Mesendoderm (in vitro differentiated cells): ENCODE data around the gene ANKRD31.
"Not testable (repeated sequence)": the region's sequence is repeated elsewhere in the genome, so short reads cannot be mapped to it uniquely, and the experiment has no call there.

Experiments used
- DNase-seq: peaks from one replicate; pipeline ENCODE4 v3.0.0; 2013
- H2AK5ac ChIP-seq: 2 replicates; pipeline ENCODE4 v1.6.1; 2013; ENCODE audit warnings: low read length, inconsistent platforms
- H2BK120ac ChIP-seq: 2 replicates; pipeline ENCODE4 v1.6.1; 2013; ENCODE audit warnings: low read depth, mild to moderate bottlenecking, low read length, moderate library complexity, mixed read lengths
- H2BK15ac ChIP-seq: replicated peaks from 2 replicates; pipeline ENCODE4 v1.6.1; 2013; ENCODE audit warnings: low read depth, mild to moderate bottlenecking, moderate library complexity
- H2BK5ac ChIP-seq: 2 replicates; pipeline ENCODE4 v1.6.1; 2013; ENCODE audit warnings: low read length, inconsistent platforms
- H3K18ac ChIP-seq: 2 replicates; pipeline ENCODE4 v1.6.1; 2013; ENCODE audit warnings: mild to moderate bottlenecking, low read length, mixed read lengths
- H3K23ac ChIP-seq: one replicate; pipeline ENCODE4 v1.6.1; 2013; ENCODE audit warnings: low read length
- H3K27ac ChIP-seq: 2 replicates; pipeline ENCODE4 v1.5.1; 2013; ENCODE audit warnings: low read depth, mild to moderate bottlenecking, inconsistent platforms, low read length, moderate library complexity
- H3K27me3 ChIP-seq: 2 replicates; pipeline ENCODE4 v1.6.1; 2013; ENCODE audit warnings: low read length, control low read depth, mild to moderate bottlenecking, inconsistent platforms; ENCODE audit not compliant: insufficient read depth, poor library complexity
- H3K36me3 ChIP-seq: 2 replicates; pipeline ENCODE4 v1.6.1; 2013; ENCODE audit warnings: low read length, inconsistent platforms; ENCODE audit not compliant: control insufficient read depth, insufficient read depth
- H3K4ac ChIP-seq: one replicate; pipeline ENCODE4 v1.6.1; 2013; ENCODE audit warnings: low read depth, mild to moderate bottlenecking, low read length, moderate library complexity
- H3K4me1 ChIP-seq: 2 replicates; pipeline ENCODE4 v1.6.1; 2013; ENCODE audit warnings: low read depth, low read length, inconsistent platforms; ENCODE audit not compliant: control insufficient read depth
- H3K4me2 ChIP-seq: 2 replicates; pipeline ENCODE4 v1.6.1; 2013; ENCODE audit warnings: low read length
- H3K4me3 ChIP-seq: 2 replicates; pipeline ENCODE4 v1.5.1; 2013; ENCODE audit warnings: mild to moderate bottlenecking, low read length
- H3K56ac ChIP-seq: one replicate; pipeline ENCODE4 v1.6.1; 2013; ENCODE audit warnings: low read length
- H3K79me1 ChIP-seq: 2 replicates; pipeline ENCODE4 v1.6.1; 2013; ENCODE audit warnings: low read length, inconsistent platforms
- H3K79me2 ChIP-seq: 2 replicates; pipeline ENCODE4 v1.6.1; 2013; ENCODE audit warnings: mild to moderate bottlenecking, low read length; ENCODE audit not compliant: control insufficient read depth, insufficient read depth
- H3K9ac ChIP-seq: 2 replicates; pipeline ENCODE4 v1.6.1; 2013; ENCODE audit warnings: low read length, inconsistent platforms
- H4K5ac ChIP-seq: one replicate; pipeline ENCODE4 v1.6.1; 2013; ENCODE audit warnings: low read length
- H4K8ac ChIP-seq: one replicate; pipeline ENCODE4 v1.6.1; 2013; ENCODE audit warnings: low read depth, mild to moderate bottlenecking, control low read depth, low read length, moderate library complexity
- WGBS: extraction: QIAGEN DNeasy Blood & Tissue Kit; methylation state at CpG from one replicate; pipeline ENCODE4 v1.1.7; 2013; ENCODE audit warnings: low lambda C conversion rate, missing lambda C conversion rate; ENCODE audit not compliant: insufficient coverage; ENCODE audit errors: extremely low coverage; 5-methylcytosine and 5-hydroxymethylcytosine counted together

Gene ANKRD31

GRCh38 chr5:75279321-75279720 lies 42.6 kb upstream of the ANKRD31 start:
- H3K23ac ChIP-seq: no peak overlapping the region
- no peak overlapping the region for H3K4me3 ChIP-seq
- H4K8ac ChIP-seq: no peak overlapping the region
- no peak overlapping the region for H3K56ac ChIP-seq
- H3K4me1 ChIP-seq: peaks cover 9% of the 10 kb centered on the region
- no peak overlapping the region for H2BK5ac ChIP-seq
- no peak overlapping the region for H2AK5ac ChIP-seq
- no peak overlapping the region for H3K9ac ChIP-seq
- WGBS: no CpG with 5 or more reads among the region's 1 CpG
- H3K36me3 ChIP-seq: no peaks in the 10 kb centered on the region
- no peak overlapping the region for H2BK15ac ChIP-seq
- no peak overlapping the region for H3K18ac ChIP-seq
- DNase-seq: no peak
- H4K5ac ChIP-seq: no peak overlapping the region
- H3K4me2 ChIP-seq: no peak overlapping the region
- H3K79me2 ChIP-seq: no peaks in the 10 kb centered on the region
- H3K27ac ChIP-seq: no peak overlapping the region
- H3K4ac ChIP-seq: no peak overlapping the region
- no peak overlapping the region for H2BK120ac ChIP-seq
- H3K79me1 ChIP-seq: no peaks in the 10 kb centered on the region
- H3K27me3 ChIP-seq: no peaks in the 10 kb centered on the region

GRCh38 chr5:75277463-75277862 lies 40.8 kb upstream of the ANKRD31 start:
- WGBS: no CpG with 5 or more reads among the region's 4 CpGs
- Histone ChIP-seq H3K4ac (no peak overlapping the region), H3K18ac (no peak overlapping the region)

GRCh38 chr5:75275756-75276155 lies 39.1 kb upstream of the ANKRD31 start:
- H3K23ac ChIP-seq: no peak overlapping the region
- no peak overlapping the region for H3K18ac ChIP-seq
- no peaks in the 10 kb centered on the region for H3K79me1 ChIP-seq
- H3K79me2 ChIP-seq: no peaks in the 10 kb centered on the region
- WGBS: no CpG with 5 or more reads among the region's 3 CpGs
- no peaks in the 10 kb centered on the region for H3K27me3 ChIP-seq
- H3K4me1 ChIP-seq: peaks cover 2% of the 10 kb centered on the region
- no peak overlapping the region for H3K56ac ChIP-seq
- no peaks in the 10 kb centered on the region for H3K36me3 ChIP-seq
- H4K5ac ChIP-seq: no peak overlapping the region
- no peak overlapping the region for H4K8ac ChIP-seq
- H3K4ac ChIP-seq: no peak overlapping the region
- no peak overlapping the region for H2BK15ac ChIP-seq
- H3K4me2 ChIP-seq: no peak overlapping the region
- no peak overlapping the region for H3K9ac ChIP-seq
- peak; percentile 49 for DNase-seq
- H3K27ac ChIP-seq: no peak overlapping the region
- H2BK5ac ChIP-seq: no peak overlapping the region
- H3K4me3 ChIP-seq: no peak overlapping the region
- H2BK120ac ChIP-seq: no peak overlapping the region
- H2AK5ac ChIP-seq: no peak overlapping the region

More at GRCh38 chr5:75277463-75277862, 40.8 kb upstream of the ANKRD31 start:
- Histone ChIP-seq H2BK5ac (no peak overlapping the region), H3K27me3 (no peaks in the 10 kb centered on the region), H3K36me3 (no peaks in the 10 kb centered on the region), H4K8ac (no peak overlapping the region), H3K79me2 (no peaks in the 10 kb centered on the region), H3K23ac (no peak overlapping the region), H2AK5ac (no peak overlapping the region), H3K79me1 (no peaks in the 10 kb centered on the region), H2BK120ac (no peak overlapping the region), H3K56ac (no peak overlapping the region), H3K4me3 (no peak overlapping the region), H3K27ac (no peak overlapping the region), H3K9ac (no peak overlapping the region), H4K5ac (no peak overlapping the region), H3K4me1 (peaks cover 6% of the 10 kb centered on the region), H3K4me2 (no peak overlapping the region), H2BK15ac (no peak overlapping the region)
- DNase-seq: peak; percentile 43

- Histone ChIP-seq H2BK5ac (no peak overlapping the region), H2AK5ac (peak overlapping the region; percentile 22), H3K79me2 (no peaks in the 10 kb centered on the region), H3K27me3 (no peaks in the 10 kb centered on the region), H3K79me1 (no peaks in the 10 kb centered on the region), H4K8ac (no peak overlapping the region), H3K56ac (no peak overlapping the region), H3K4me1 (peaks cover 2% of the 10 kb centered on the region), H3K36me3 (no peaks in the 10 kb centered on the region), H3K27ac (no peak overlapping the region), H3K23ac (no peak overlapping the region), H4K5ac (no peak overlapping the region), H3K4me3 (no peak overlapping the region), H3K18ac (no peak overlapping the region), H3K4me2 (no peak overlapping the region), H3K4ac (peak overlapping the region; percentile 6), H2BK15ac (no peak overlapping the region), H2BK120ac (peak overlapping the region; percentile 84), H3K9ac (no peak overlapping the region)
- no peak for DNase-seq
- WGBS: no CpG with 5 or more reads among the region's 1 CpG
Measured at GRCh38 chr5:75275147-75275546, 38.5 kb upstream of the ANKRD31 start.

- H3K18ac ChIP-seq: no peak overlapping the region
- H2BK120ac ChIP-seq: no peak overlapping the region
- DNase-seq: no peak
- no CpG with 5 or more reads among the region's 1 CpG for WGBS
- H4K8ac ChIP-seq: no peak overlapping the region
- no peaks in the 10 kb centered on the region for H3K79me2 ChIP-seq
- no peak overlapping the region for H3K27ac ChIP-seq
- H3K36me3 ChIP-seq: no peaks in the 10 kb centered on the region
- no peak overlapping the region for H3K4ac ChIP-seq
- H3K23ac ChIP-seq: no peak overlapping the region
- H3K9ac ChIP-seq: no peak overlapping the region
- H2BK15ac ChIP-seq: no peak overlapping the region
- H3K4me2 ChIP-seq: no peak overlapping the region
- H3K4me3 ChIP-seq: no peak overlapping the region
- no peak overlapping the region for H2BK5ac ChIP-seq
- no peak overlapping the region for H3K56ac ChIP-seq
- peaks cover 2% of the 10 kb centered on the region for H3K4me1 ChIP-seq
- no peaks in the 10 kb centered on the region for H3K27me3 ChIP-seq
- no peak overlapping the region for H4K5ac ChIP-seq
- no peak overlapping the region for H2AK5ac ChIP-seq
- no peaks in the 10 kb centered on the region for H3K79me1 ChIP-seq
Measured at GRCh38 chr5:75274486-75274885, 37.8 kb upstream of the ANKRD31 start.

- H3K4me1 ChIP-seq, H3K4me2 ChIP-seq, H3K4me3 ChIP-seq, H3K18ac ChIP-seq, H3K27ac ChIP-seq, H3K36me3 ChIP-seq, H2BK15ac ChIP-seq, H2BK5ac ChIP-seq, H3K27me3 ChIP-seq, H3K56ac ChIP-seq, H4K5ac ChIP-seq, H3K9ac ChIP-seq, H3K79me1 ChIP-seq, H3K79me2 ChIP-seq, H3K23ac ChIP-seq, H2BK120ac ChIP-seq, H4K8ac ChIP-seq, H3K4ac ChIP-seq, H2AK5ac ChIP-seq, DNase-seq: not testable (repeated sequence)
- WGBS: no CpG with 5 or more reads among the region's 31 CpGs
Measured at GRCh38 chr5:75270605-75271004, 33.9 kb upstream of the ANKRD31 start.
